HepG2 (cell line): ENCODE results near the gene STK24. TPM values are rescaled to one million over a fixed set of nuclear protein-coding genes. Genes with fewer than 3 reads are reported as not detected.

ENCODE experiments used
- GABPB1 ChIP-seq: IDR thresholded peaks from 2 replicates; pipeline ENCODE4 v1.6.1; 2016; ENCODE audit warnings: mild to moderate bottlenecking, missing genetic modification reagents, moderate library complexity, missing compliant biosample characterization
- IRF1 ChIP-seq: sonication (generic); formaldehyde crosslinking; IDR thresholded peaks from 2 replicates; pipeline ENCODE4 v1.4.0; 2020; ENCODE audit warnings: low read depth, mild to moderate bottlenecking, missing genetic modification reagents
- MIER3 ChIP-seq: IDR thresholded peaks from 2 replicates; pipeline ENCODE4 v1.6.1; 2016; ENCODE audit warnings: missing compliant biosample characterization, borderline replicate concordance
- MZF1 ChIP-seq: sonication (generic); formaldehyde crosslinking; IDR thresholded peaks from 2 replicates; pipeline ENCODE4 v1.8.1; 2023; ENCODE audit warnings: mild to moderate bottlenecking, missing genetic modification reagents, borderline replicate concordance
- NFYC ChIP-seq: IDR thresholded peaks from 2 replicates; pipeline ENCODE4 v1.6.1; 2016; ENCODE audit warnings: missing genetic modification reagents, missing compliant biosample characterization
- PAWR ChIP-seq: sonication (generic); formaldehyde crosslinking; IDR thresholded peaks from 2 replicates; pipeline ENCODE4 v1.4.0; 2020; ENCODE audit warnings: missing genetic modification reagents, mild to moderate bottlenecking, borderline replicate concordance
- RXRA ChIP-seq: sonication (generic); formaldehyde crosslinking; IDR thresholded peaks from 2 replicates; pipeline ENCODE4 v1.5.1; 2020; ENCODE audit warnings: missing genetic modification reagents
- RXRB ChIP-seq: IDR thresholded peaks from 2 replicates; pipeline ENCODE4 v1.6.1; 2016; ENCODE audit warnings: borderline replicate concordance, missing genetic modification reagents, missing compliant biosample characterization
- TCF12 ChIP-seq, 2 experiments: fragments of 450-650 bp in 1 of 2; sonication (generic) in 1 of 2; formaldehyde crosslinking in 1 of 2; IDR thresholded peaks; 2 replicates each; pipeline versions ENCODE4 v1.6.1 to v1.8.0; 2017 to 2022; ENCODE audit warnings: antibody characterized with exemption in 1 of 2, mild to moderate bottlenecking in 1 of 2, missing genetic modification reagents in 1 of 2, moderate library complexity in 1 of 2
- ZBED4 ChIP-seq: sonication (generic); formaldehyde crosslinking; IDR thresholded peaks from 2 replicates; pipeline ENCODE4 v1.4.0; 2020; ENCODE audit warnings: missing genetic modification reagents, borderline replicate concordance
- ZBTB42 ChIP-seq: sonication (generic); formaldehyde crosslinking; IDR thresholded peaks from 2 replicates; pipeline ENCODE4 v1.5.0; 2020; ENCODE audit warnings: mild to moderate bottlenecking, missing genetic modification reagents
- ZNF160 ChIP-seq: sonication (generic); formaldehyde crosslinking; IDR thresholded peaks from 2 replicates; pipeline ENCODE4 v1.8.0; 2022; ENCODE audit warnings: mild to moderate bottlenecking, inconsistent platforms, missing genetic modification reagents
- ZNF282 ChIP-seq: fragments of 450-650 bp; IDR thresholded peaks from 2 replicates; pipeline ENCODE4 v1.6.1; 2018; ENCODE audit not compliant: partially characterized antibody
- ZNF501 ChIP-seq: sonication (generic); formaldehyde crosslinking; IDR thresholded peaks from 2 replicates; pipeline ENCODE4 v1.5.1; 2020; ENCODE audit warnings: mild to moderate bottlenecking, moderate library complexity, missing genetic modification reagents
- ZNF549 ChIP-seq: sonication (generic); formaldehyde crosslinking; IDR thresholded peaks from 2 replicates; pipeline ENCODE4 v1.5.0; 2020; ENCODE audit warnings: missing genetic modification reagents
- ZZZ3 ChIP-seq: sonication (generic); formaldehyde crosslinking; IDR thresholded peaks from 2 replicates; pipeline ENCODE4 v1.4.0; 2020; ENCODE audit warnings: missing genetic modification reagents, mild to moderate bottlenecking, borderline replicate concordance
- polyA plus RNA-seq, 8 experiments: library from polyadenylated mRNA; depleted of rRNA in 3 of 8; stranded (reverse) in 7 of 8; unstranded in 1 of 8; fragments of >200 nt; fragmentation: Illumina TruSeq in 4 of 8; extraction: Trizol in 4 of 8; gene quantifications; 2 replicates each; pipeline versions ENCODE4 v1.2.1 to v1.2.3, GENCODE V29; 2011 to 2016; ENCODE audit warnings: low read depth in 4 of 8, missing spikeins in 1 of 8, mixed read lengths in 1 of 8; ENCODE audit not compliant: insufficient read depth in 1 of 8
- total RNA-seq, 5 experiments: library from RNA; depleted of rRNA; stranded (reverse); fragments of >200 nt; fragmentation: Illumina TruSeq; extraction: Trizol; gene quantifications; 2 replicates each; pipeline ENCODE4 v1.2.3, GENCODE V29; 2016; ENCODE audit warnings: low read depth in 1 of 5
- TF ChIP-seq, protein P1 (sequence below): IDR thresholded peaks from 2 replicates; pipeline ENCODE4 v1.6.1; 2018; ENCODE audit warnings: missing genetic modification reagents
- TF ChIP-seq, protein P2 (sequence below): sonication (generic); formaldehyde crosslinking; IDR thresholded peaks from 2 replicates; pipeline ENCODE4 v1.4.0; 2020; ENCODE audit warnings: missing genetic modification reagents
- TF ChIP-seq, protein P3 (sequence below): sonication (generic); formaldehyde crosslinking; IDR thresholded peaks from 2 replicates; pipeline ENCODE4 v1.4.0; 2020; ENCODE audit warnings: mild to moderate bottlenecking, missing genetic modification reagents

STK24 gene
- total and polyA plus RNA-seq, 2 of the 13 experiments (the other 11 are each of a cell fraction or from before 2014, with no cell fraction given): 51.3 to 73.0 TPM

DNA sequence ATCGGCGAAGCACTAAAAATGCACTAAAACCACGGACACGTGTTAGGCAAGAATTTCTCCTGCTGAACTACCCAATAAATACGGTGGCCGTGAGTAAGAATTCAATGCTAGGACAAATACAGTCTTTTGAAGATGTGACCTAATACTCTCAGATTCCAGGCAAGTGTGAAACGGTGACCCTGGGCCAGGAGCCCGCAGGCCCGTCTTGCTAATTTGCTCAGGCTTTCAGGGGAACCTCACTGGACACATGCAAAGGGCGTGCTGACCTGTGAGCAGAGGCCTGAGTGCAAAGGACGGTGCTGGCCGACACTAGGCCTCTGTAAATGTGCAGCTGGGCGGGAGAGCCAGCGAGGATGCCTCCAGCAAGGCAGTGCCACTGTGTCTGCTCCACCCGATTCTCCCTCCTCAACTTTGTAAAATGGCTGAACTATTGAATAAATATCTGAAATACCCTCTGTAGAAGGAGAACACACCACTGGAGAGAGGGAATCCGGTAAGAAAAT, 70.1 kb downstream of the STK24 start (continued):
- TF ChIP-seq ZBED4: peak; percentile 97
- TF ChIP-seq ZNF160: no peak; the same call in 1 of the 2 replicates
- TF ChIP-seq IRF1: peak; percentile 94; the same call in 1 of the 2 replicates
- TF ChIP-seq, protein P1, sequence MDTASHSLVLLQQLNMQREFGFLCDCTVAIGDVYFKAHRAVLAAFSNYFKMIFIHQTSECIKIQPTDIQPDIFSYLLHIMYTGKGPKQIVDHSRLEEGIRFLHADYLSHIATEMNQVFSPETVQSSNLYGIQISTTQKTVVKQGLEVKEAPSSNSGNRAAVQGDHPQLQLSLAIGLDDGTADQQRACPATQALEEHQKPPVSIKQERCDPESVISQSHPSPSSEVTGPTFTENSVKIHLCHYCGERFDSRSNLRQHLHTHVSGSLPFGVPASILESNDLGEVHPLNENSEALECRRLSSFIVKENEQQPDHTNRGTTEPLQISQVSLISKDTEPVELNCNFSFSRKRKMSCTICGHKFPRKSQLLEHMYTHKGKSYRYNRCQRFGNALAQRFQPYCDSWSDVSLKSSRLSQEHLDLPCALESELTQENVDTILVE (CRISPR knock-in tag): peak; percentile 80
- peak; percentile 86 for TF ChIP-seq RXRA
- TF ChIP-seq GABPB1 (CRISPR knock-in tag): peak; percentile 71
- TF ChIP-seq TCF12 (IDR thresholded peaks at IDR 0.05): no peak
- no peak for TF ChIP-seq TCF12 (CRISPR knock-in tag; IDR thresholded peaks at IDR 0.05)
- TF ChIP-seq ZNF501: peak; percentile 84
- TF ChIP-seq PAWR: peak; percentile 83; the same call in 1 of the 2 replicates
- TF ChIP-seq MZF1: no peak
- TF ChIP-seq ZBTB42: peak; percentile 91
- TF ChIP-seq, protein P2, sequence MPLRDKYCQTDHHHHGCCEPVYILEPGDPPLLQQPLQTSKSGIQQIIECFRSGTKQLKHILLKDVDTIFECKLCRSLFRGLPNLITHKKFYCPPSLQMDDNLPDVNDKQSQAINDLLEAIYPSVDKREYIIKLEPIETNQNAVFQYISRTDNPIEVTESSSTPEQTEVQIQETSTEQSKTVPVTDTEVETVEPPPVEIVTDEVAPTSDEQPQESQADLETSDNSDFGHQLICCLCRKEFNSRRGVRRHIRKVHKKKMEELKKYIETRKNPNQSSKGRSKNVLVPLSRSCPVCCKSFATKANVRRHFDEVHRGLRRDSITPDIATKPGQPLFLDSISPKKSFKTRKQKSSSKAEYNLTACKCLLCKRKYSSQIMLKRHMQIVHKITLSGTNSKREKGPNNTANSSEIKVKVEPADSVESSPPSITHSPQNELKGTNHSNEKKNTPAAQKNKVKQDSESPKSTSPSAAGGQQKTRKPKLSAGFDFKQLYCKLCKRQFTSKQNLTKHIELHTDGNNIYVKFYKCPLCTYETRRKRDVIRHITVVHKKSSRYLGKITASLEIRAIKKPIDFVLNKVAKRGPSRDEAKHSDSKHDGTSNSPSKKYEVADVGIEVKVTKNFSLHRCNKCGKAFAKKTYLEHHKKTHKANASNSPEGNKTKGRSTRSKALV (CRISPR knock-in tag): peak; percentile 87
- peak; percentile 72; the same call in 1 of the 2 replicates for TF ChIP-seq MIER3
- peak; percentile 53; the same call in 1 of the 2 replicates for TF ChIP-seq NFYC (CRISPR knock-in tag)
- no peak for TF ChIP-seq ZNF282
- TF ChIP-seq, protein P3, sequence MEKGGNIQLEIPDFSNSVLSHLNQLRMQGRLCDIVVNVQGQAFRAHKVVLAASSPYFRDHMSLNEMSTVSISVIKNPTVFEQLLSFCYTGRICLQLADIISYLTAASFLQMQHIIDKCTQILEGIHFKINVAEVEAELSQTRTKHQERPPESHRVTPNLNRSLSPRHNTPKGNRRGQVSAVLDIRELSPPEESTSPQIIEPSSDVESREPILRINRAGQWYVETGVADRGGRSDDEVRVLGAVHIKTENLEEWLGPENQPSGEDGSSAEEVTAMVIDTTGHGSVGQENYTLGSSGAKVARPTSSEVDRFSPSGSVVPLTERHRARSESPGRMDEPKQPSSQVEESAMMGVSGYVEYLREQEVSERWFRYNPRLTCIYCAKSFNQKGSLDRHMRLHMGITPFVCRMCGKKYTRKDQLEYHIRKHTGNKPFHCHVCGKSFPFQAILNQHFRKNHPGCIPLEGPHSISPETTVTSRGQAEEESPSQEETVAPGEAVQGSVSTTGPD (CRISPR knock-in tag): no peak
- no peak for TF ChIP-seq ZNF549
- peak; percentile 85 for TF ChIP-seq RXRB (CRISPR knock-in tag)
- TF ChIP-seq ZZZ3 (CRISPR knock-in tag): peak; percentile 88; the same call in 1 of the 2 replicates
